Tongue (tissue), 2 donors: Measurements from ENCODE around the gene PTBP1. TPM values are rescaled to one million over a fixed set of nuclear protein-coding genes. Genes with fewer than 3 reads are reported as not detected.
A peak's percentile ranks its signal among the peaks of the same experiment; 100 is the strongest.
"Not testable (repeated sequence)": the region's sequence is repeated elsewhere in the genome, so short reads cannot be mapped to it uniquely, and the experiment has no call there.

ENCODE experiments used
- DNase-seq: peaks from one replicate; pipeline ENCODE4 v3.0.0-alpha.2; 2015
- total RNA-seq: library from RNA; depleted of rRNA; stranded (reverse); fragments of >200 nt; gene quantifications from one replicate; pipeline ENCODE4 v1.2.3, GENCODE V29; 2014

Gene PTBP1
- total RNA-seq, 1 donor from 2014 or later = 90.6 TPM

DNA sequence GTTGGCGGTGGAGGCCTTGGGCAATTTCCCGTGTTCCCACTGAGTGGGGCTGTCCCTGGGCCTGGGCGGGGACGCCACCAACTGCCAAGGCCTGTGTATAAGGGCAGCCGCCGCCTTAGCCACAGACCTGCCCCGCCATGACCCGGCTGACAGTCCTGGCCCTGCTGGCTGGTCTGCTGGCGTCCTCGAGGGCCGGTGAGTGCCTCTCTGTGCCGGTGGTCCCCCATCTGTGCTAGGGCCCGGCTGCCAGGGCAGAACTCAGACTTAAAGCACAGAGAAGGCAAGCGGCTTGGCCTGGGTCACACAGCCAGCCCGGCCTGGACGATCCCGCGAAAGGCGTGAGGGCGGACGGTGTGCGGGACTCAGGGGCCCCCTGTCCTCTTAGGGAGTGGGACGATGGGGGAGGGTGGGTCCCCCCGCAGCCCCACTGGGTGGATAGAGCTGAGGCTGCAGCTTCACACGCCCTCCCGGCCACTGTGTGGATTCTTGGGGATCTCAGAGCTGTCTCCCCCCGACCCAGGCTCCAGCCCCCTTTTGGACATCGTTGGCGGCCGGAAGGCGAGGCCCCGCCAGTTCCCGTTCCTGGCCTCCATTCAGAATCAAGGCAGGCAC lies 30.6 kb downstream of the PTBP1 start, which contains the start of gene AZU1:
Gene AZU1 (plus strand): TSS at position 128 of the 612 bp plus-strand sequence. CDS start 10 bp downstream, at position 138.
- no peak for DNase-seq

- no peak for DNase-seq
Observed at GRCh38 chr19:829129-829758, 32.0 kb downstream of the PTBP1 start.

- DNase-seq = no peak
Observed at GRCh38 chr19:831407-832369, 34.4 kb downstream of the PTBP1 start.

DNA sequence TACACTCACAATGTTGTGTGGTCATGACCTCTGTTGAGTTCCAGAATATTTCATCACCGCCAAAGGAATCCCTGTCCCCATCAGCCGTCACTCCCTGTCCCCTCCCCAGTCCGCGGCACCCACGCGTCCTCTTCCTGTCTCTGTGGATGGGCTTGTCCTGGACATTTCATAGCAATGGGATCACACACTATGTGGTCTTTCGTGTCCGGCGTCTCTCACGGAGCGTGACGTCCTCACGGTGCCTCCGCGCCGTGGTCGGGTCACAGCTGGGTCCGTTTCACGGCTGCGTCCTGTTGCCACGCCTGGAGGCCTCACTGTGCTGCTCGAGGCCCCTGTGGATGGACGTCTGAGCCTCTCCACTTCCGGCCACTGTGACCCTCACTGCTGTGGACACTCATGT lies 37.0 kb downstream of the PTBP1 start:
- no peak for DNase-seq

- peak; percentile 61 for DNase-seq
Observed at GRCh38 chr19:835210-835810, 38.1 kb downstream of the PTBP1 start.

- no peak for DNase-seq
Observed at GRCh38 chr19:840519-841206, 43.4 kb downstream of the PTBP1 start, which contains the start of gene PRTN3. Gene PRTN3 (plus strand): TSS chr19:840999. CDS start chr19:841009, 10 bp downstream.

- DNase-seq = not testable (repeated sequence)
Observed at GRCh38 chr19:842802-843179, 45.5 kb downstream of the PTBP1 start.

- no peak for DNase-seq
Observed at GRCh38 chr19:843180-843835, 46.1 kb downstream of the PTBP1 start.

DNA sequence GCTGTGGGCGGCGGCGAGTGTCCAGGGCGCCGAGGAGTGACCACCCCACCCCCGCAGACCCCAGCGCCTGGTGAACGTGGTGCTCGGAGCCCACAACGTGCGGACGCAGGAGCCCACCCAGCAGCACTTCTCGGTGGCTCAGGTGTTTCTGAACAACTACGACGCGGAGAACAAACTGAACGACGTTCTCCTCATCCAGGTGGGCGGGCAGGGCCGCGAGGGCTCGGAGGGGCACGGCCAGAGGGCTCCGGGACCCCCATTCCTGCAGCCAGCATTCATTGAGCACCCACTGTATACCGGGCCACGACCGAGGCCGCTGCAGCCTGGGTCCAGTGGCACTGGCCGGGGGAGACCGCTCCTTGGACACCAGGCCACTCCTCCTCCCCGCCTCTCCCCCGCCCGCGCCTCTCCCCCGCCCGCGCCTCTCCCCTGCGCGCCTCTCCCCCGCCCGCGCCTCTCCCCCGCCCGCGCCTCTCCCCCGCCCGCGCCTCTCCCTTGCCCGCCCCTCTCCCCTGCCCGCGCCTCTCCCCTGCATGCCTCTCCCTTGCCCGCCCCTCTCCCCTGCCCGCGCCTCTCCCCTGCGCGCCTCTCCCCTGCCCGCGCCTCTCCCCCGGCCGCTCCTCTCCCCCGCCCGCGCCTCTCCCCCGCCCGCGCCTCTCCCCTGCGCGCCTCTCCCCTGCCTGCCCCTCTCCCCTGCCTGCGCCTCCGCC lies 46.7 kb downstream of the PTBP1 start:
- no peak for DNase-seq

GRCh38 chr19:844546-844971 lies 47.3 kb downstream of the PTBP1 start:
- DNase-seq = no peak

GRCh38 chr19:845707-846521 lies 48.7 kb downstream of the PTBP1 start:
- no peak for DNase-seq

DNA sequence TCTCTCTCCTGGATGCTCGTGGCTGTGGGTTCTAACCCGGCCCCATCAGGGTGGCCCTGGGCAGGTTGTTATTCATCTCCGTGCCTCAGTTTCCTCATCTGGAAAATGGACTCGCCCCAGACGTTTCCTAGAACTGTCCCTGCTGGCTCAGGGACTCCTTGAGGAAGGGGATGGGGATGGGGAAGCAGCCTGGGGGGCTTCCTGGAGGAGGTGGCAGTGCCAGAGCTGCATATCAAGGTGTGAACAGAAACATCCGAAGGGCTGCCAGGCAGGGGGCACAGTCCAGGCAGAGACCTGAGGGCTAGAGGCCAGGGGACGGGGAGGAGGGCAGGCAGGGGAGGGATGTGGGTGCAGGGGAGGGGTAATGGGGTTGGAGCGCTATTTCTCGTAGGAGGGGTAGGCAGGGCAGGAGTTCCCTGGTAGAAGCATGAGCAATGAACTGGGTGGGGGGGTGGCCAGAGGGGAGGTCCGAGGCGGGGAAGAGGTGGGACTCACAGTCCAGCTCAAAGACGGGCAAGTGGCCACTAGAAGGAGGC lies 51.2 kb downstream of the PTBP1 start:
- no peak for DNase-seq

GRCh38 chr19:849195-849594 lies 51.9 kb downstream of the PTBP1 start:
- DNase-seq = not testable (repeated sequence)

DNA sequence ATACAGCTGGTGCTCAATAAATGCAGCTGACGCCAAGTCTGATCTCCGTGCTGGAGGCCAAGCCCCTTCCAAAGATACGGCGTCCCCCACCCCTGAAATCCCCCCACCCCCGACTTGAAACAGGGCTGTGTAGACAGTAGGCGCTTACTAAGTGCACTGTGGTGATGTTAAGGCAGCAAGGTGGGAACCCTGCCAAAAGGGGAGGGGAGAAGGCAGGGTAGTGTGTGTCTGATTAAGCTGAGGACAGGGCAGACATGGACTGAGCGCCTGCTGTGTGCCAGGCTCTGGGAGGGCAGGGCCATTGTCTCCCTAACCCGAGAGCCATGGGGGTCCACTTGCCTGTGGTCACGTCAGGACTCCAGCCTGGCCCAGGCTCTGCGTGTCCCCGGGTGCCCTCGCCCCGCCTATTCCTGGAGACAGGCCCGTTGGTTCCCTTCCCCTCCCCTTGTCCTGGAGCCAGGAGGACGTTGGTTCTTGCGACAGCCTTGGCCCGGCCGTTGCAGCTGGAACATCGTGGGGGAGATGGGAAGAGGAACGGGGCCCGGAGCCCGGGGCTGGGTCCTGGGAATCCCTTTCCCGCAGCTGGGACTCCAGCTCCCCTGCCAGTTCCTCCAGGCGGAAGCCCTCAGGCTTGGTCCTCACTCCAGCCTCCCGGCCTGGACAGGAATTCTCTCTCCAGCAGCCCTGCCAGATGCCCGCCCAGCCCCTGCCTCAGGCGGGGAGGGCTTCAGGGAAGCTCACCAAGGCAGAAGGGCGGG lies 53.1 kb downstream of the PTBP1 start:
- peak; percentile 87 for DNase-seq

GRCh38 chr19:850979-851335 lies 53.7 kb downstream of the PTBP1 start:
- no peak for DNase-seq

GRCh38 chr19:852136-853013 lies 55.1 kb downstream of the PTBP1 start, which contains the start of gene ELANE:
Gene ELANE (plus strand): TSS chr19:852303. CDS start chr19:852329, 26 bp downstream.
- DNase-seq = no peak

DNA sequence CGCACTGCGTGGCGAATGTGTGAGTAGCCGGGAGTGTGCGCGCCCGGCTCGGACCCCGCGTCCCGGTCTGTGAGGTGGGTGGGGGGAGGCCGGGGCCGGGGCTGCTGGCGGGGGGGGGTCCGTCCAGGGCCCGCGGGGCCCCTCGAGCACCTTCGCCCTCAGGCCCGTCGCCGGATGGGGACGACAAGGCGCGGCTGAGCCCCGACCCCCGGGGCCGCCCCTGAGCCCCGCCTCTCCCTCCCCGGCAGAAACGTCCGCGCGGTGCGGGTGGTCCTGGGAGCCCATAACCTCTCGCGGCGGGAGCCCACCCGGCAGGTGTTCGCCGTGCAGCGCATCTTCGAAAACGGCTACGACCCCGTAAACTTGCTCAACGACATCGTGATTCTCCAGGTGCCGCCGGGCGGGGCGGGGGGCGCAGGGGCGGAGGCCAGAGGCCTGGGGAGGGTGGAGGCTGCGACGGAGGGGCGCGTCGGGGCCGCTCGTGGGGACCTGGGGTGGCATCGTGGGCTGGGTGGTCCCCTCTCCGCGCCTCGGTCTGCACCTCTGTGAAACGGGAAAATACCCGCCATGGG lies 55.8 kb downstream of the PTBP1 start:
- no peak for DNase-seq
